Measurements from ENCODE around the gene KIF5C.

GRCh38 chr2:148990968-148991367 lies 115.9 kb downstream of the KIF5C start:
- TF ChIP-seq TAF1 (conservative IDR thresholded peaks at IDR 0.05) (no peak), CTCF (IDR thresholded peaks at IDR 0.05; ENCODE audit: low read depth, low read length, missing input control) (no peak), SP1 (IDR thresholded peaks at IDR 0.05) (no peak), GABPA (IDR thresholded peaks at IDR 0.05 in 1 of 2, conservative IDR thresholded peaks at IDR 0.05 in 1 of 2) (no peak), FOXA1 (IDR thresholded peaks at IDR 0.05) (no peak), ATF3 (IDR thresholded peaks at IDR 0.05) (no peak), MAX (IDR thresholded peaks at IDR 0.05) (no peak), EGR1 (IDR thresholded peaks at IDR 0.05; ENCODE audit: low read depth in 2 of 2) (no peak), REST (IDR thresholded peaks at IDR 0.05) (no peak)
